ENCODE data around the gene HUS1B. TPM values are rescaled to one million over a fixed set of nuclear protein-coding genes. Genes with fewer than 3 reads are reported as not detected.

The HUS1B gene
- total RNA-seq, 2 experiments from 2014 or later, result 0.40 to 1.0 TPM

DNA sequence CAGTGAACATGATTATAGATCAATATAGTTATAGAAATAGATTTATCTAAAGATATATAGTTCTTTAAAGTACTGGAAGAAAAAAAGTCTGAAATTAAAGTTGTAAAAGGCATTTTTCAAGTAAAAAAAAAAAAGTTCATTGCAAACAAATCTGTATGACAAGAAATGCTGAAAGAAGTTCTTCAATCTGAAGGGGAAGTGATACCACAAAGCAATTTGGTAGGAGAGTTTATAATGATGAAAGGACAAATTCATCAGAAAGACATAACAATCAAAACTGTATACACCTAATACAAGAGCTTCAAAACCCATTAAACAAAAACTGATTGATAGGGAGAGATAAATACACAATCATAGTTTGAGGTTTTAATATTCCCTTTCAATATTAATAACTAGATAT lies 14.1 kb downstream of the HUS1B start:
- no peak overlapping the region for H3K4me3 Mint-ChIP-seq
- ChIA-PET CTCF (no interaction called here), POLR2A (no interaction called here)
- TF ChIP-seq, protein P1, sequence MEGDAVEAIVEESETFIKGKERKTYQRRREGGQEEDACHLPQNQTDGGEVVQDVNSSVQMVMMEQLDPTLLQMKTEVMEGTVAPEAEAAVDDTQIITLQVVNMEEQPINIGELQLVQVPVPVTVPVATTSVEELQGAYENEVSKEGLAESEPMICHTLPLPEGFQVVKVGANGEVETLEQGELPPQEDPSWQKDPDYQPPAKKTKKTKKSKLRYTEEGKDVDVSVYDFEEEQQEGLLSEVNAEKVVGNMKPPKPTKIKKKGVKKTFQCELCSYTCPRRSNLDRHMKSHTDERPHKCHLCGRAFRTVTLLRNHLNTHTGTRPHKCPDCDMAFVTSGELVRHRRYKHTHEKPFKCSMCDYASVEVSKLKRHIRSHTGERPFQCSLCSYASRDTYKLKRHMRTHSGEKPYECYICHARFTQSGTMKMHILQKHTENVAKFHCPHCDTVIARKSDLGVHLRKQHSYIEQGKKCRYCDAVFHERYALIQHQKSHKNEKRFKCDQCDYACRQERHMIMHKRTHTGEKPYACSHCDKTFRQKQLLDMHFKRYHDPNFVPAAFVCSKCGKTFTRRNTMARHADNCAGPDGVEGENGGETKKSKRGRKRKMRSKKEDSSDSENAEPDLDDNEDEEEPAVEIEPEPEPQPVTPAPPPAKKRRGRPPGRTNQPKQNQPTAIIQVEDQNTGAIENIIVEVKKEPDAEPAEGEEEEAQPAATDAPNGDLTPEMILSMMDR (IDR thresholded peaks at IDR 0.05), result no peak
- no peaks in the 10 kb centered on the region for H3K9me3 Mint-ChIP-seq
- peaks cover 32% of the 10 kb centered on the region for H3K4me1 Mint-ChIP-seq (ENCODE audit: low read depth)
- no peak for ATAC-seq
- no peak overlapping the region for H3K27ac Mint-ChIP-seq
- no peaks in the 10 kb centered on the region for H3K27me3 Mint-ChIP-seq
- intact Hi-C loops (cut with micrococcal nuclease), result no loop called here
- peaks cover 4% of the 10 kb centered on the region for H3K36me3 Mint-ChIP-seq (ENCODE audit: low read depth)
- DNase-seq, result no peak

DNA sequence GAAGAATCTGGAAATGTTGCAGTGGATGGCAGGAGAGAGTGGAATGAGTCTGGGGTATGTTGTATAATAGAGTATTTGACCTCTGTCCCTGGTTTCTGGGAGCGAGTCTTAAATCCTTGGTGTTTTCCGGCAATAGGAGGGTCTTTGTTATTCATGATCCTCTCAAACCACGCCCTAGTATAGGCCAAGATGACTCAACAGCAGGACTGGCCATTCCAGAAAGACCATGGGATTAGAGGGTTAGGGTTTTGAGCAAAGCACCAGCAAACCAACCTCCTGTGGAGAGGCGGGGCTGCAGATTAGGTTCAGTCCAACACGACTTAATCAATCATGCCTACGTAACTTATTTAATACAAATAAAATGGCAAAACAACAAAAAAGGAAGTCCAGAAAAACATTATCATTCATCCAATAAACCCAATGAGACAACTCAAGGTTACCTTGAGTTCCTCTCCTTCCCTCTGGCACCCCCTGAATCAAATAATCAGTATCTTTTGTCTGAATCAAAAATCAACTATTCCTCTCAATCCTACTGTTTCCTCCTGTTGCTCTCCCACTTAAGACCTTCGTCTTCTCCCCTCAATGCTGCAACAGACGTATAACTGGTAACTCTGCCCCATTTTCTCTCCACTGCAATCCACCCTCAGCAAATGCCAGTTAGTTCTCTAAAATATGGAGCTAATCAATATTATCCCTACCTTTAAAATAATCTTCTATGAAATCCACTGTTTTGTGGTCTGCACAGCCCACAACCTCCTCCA lies 15.5 kb downstream of the HUS1B start:
- ChIA-PET POLR2A (interaction anchor here (1.1 kb wide), 1 partner anchor 13 kb away, joined by 3 read pairs; no protein-coding TSS in a partner anchor), CTCF (interaction anchor here (0.8 to 1.3 kb wide), 2 partner anchors 8 to 48 kb away, joined by 4 read pairs; no protein-coding TSS in a partner anchor)
- DNase-seq, result no peak
- no peak overlapping the region for H3K4me3 Mint-ChIP-seq
- no peaks in the 10 kb centered on the region for H3K9me3 Mint-ChIP-seq
- intact Hi-C loops (cut with micrococcal nuclease), result no loop called here
- peaks cover 23% of the 10 kb centered on the region for H3K4me1 Mint-ChIP-seq (ENCODE audit: low read depth)
- TF ChIP-seq, protein P1 (IDR thresholded peaks at IDR 0.05), result no peak
- no peak for ATAC-seq
- no peaks in the 10 kb centered on the region for H3K27me3 Mint-ChIP-seq
- no peak overlapping the region for H3K27ac Mint-ChIP-seq
- H3K36me3 Mint-ChIP-seq (ENCODE audit: low read depth), result peaks cover 4% of the 10 kb centered on the region

DNA sequence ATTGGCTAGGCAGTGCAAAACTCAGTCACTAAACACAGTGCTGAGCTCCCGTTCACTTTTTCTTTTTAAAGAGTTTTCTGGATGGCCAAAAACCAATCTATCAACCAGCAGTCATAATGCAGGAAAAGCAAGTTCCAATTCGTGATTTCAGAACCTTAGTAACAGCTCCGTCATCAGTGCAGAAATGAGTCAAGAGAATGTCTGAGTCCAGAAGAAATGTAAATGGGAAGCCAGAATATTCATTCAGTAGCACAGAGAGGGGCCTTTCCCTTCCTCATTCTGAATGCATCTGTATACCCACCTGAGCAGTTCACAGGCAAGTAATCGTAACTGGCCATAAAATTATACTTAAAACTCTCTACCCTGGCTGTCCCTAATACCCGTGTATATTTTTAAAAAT lies 20.4 kb downstream of the HUS1B start:
- peak; percentile 39 for ATAC-seq

DNA sequence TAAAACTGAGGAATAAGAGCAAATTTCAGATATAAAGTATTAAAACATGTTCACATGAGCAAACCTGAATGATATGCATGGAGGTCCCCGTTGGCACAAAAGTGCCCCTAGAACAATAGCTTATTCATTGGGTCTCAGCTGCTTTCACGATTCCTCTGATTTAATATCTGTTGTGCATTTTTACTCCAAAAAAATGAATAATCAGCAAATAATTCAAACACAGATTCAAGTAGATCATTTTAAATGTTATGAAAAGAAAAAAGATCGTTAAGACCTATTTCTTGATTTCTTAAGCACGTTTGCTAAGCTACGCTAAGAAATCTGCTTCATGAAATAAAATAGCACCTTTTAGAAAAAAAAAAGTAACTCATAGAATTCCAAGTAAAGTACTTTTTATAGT lies 21.7 kb downstream of the HUS1B start:
- DNase-seq, result no peak
- Mint-ChIP-seq H3K4me1 (ENCODE audit: low read depth) (peaks cover 3% of the 10 kb centered on the region), H3K36me3 (ENCODE audit: low read depth) (peaks cover 11% of the 10 kb centered on the region), H3K9me3 (no peaks in the 10 kb centered on the region), H3K4me3 (no peak overlapping the region), H3K27me3 (no peaks in the 10 kb centered on the region), H3K27ac (no peak overlapping the region)
- TF ChIP-seq, protein P1 (IDR thresholded peaks at IDR 0.05), result no peak
- intact Hi-C loops (cut with micrococcal nuclease), result no loop called here
- ChIA-PET CTCF (interaction anchor here (0.9 to 2.0 kb wide), 4 partner anchors 19 to 466 kb away, joined by 3 to 5 read pairs (median 4); no protein-coding TSS in a partner anchor), POLR2A (no interaction called here)
- ATAC-seq, result no peak

More for the DNA sequence above, 20.4 kb downstream of the HUS1B start:
- TF ChIP-seq, protein P1 (IDR thresholded peaks at IDR 0.05), result no peak
- ChIA-PET CTCF (interaction anchor here (1.6 to 2.0 kb wide), 3 partner anchors 14 to 85 kb away, joined by 4 to 5 read pairs (median 5); no protein-coding TSS in a partner anchor), POLR2A (interaction anchor here (0.8 to 1.2 kb wide), 2 partner anchors 14 to 19 kb away, joined by 3 read pairs; no protein-coding TSS in a partner anchor)
- no peaks in the 10 kb centered on the region for H3K9me3 Mint-ChIP-seq
- H3K27ac Mint-ChIP-seq, result no peak overlapping the region
- no peaks in the 10 kb centered on the region for H3K27me3 Mint-ChIP-seq
- H3K4me1 Mint-ChIP-seq (ENCODE audit: low read depth), result peaks cover 3% of the 10 kb centered on the region
- no peak for DNase-seq
- no peak overlapping the region for H3K4me3 Mint-ChIP-seq
- H3K36me3 Mint-ChIP-seq (ENCODE audit: low read depth), result peaks cover 11% of the 10 kb centered on the region
- intact Hi-C loops (cut with micrococcal nuclease), result no loop called here

DNA sequence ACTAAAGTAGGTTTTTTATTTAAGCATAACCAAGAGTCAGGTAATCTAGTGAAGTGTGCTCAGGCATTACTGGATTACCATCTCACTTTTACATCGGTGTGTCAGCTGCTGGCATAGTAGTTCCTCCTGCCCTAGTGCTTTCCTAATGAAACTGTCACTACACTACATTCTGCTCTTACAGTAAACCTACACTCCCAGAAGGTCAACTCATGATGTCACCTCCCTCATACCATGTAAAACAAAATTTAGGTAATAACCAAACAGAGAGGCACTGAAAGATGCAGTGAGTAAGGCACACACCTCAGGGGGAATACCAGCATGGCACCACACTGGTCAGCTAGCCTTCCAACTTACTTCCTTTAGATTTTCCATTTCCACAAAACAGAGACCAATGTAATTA lies 23.3 kb downstream of the HUS1B start:
- intact Hi-C loops (cut with micrococcal nuclease), result no loop called here
- peaks cover 8% of the 10 kb centered on the region for H3K4me1 Mint-ChIP-seq (ENCODE audit: low read depth)
- H3K9me3 Mint-ChIP-seq, result no peaks in the 10 kb centered on the region
- DNase-seq (no peak), ATAC-seq (no peak)
- CTCF ChIA-PET, result no interaction called here
- peaks cover 18% of the 10 kb centered on the region for H3K36me3 Mint-ChIP-seq (ENCODE audit: low read depth)
- POLR2A ChIA-PET, result no interaction called here
- no peak overlapping the region for H3K27ac Mint-ChIP-seq
- H3K27me3 Mint-ChIP-seq, result no peaks in the 10 kb centered on the region
- TF ChIP-seq, protein P1 (IDR thresholded peaks at IDR 0.05), result no peak
- no peak overlapping the region for H3K4me3 Mint-ChIP-seq
